HG03135 (cell line): ENCODE data around the gene CLTRN.

Experiments used
- ATAC-seq: cut with Tn5 transposase; IDR thresholded peaks from one replicate; pipeline ENCODE4 v1.9.1; 2021; ENCODE audit warnings: mild to moderate bottlenecking, moderate library complexity; ENCODE audit not compliant: unreplicated experiment

The CLTRN gene

GRCh38 chrX:15653961-15654360, 10.6 kb downstream of the CLTRN start:
- ATAC-seq: no peak

- peak; percentile 74 for ATAC-seq
These were observed 17.1 kb downstream of the CLTRN start for GRCh38 chrX:15647510-15647909.

GRCh38 chrX:15646543-15646942, 18.1 kb downstream of the CLTRN start:
- no peak for ATAC-seq

- ATAC-seq: no peak
These were observed 18.6 kb downstream of the CLTRN start for GRCh38 chrX:15646031-15646430.

GRCh38 chrX:15645266-15645665, 19.3 kb downstream of the CLTRN start:
- no peak for ATAC-seq

GRCh38 chrX:15644560-15644872, 20.1 kb downstream of the CLTRN start:
- ATAC-seq: no peak

GRCh38 chrX:15643786-15644559, 20.6 kb downstream of the CLTRN start:
- no peak for ATAC-seq

GRCh38 chrX:15631637-15632036, 33.0 kb downstream of the CLTRN start:
- no peak for ATAC-seq

- no peak for ATAC-seq
These were observed 41.6 kb downstream of the CLTRN start for GRCh38 chrX:15623054-15623453.

- no peak for ATAC-seq
These were observed 45.4 kb downstream of the CLTRN start for GRCh38 chrX:15619053-15619755.

GRCh38 chrX:15617111-15617510, 47.5 kb downstream of the CLTRN start:
- no peak for ATAC-seq

- no peak for ATAC-seq
These were observed 48.1 kb downstream of the CLTRN start for GRCh38 chrX:15616531-15616930.

- no peak for ATAC-seq
These were observed 57.5 kb downstream of the CLTRN start for GRCh38 chrX:15607067-15607466.

GRCh38 chrX:15606136-15606535, 58.5 kb downstream of the CLTRN start:
- no peak for ATAC-seq

- ATAC-seq: no peak
These were observed 59.4 kb downstream of the CLTRN start for GRCh38 chrX:15605226-15605625.

- no peak for ATAC-seq
These were observed 61.8 kb downstream of the CLTRN start for GRCh38 chrX:15602761-15603160.

- no peak for ATAC-seq
These were observed 62.7 kb downstream of the CLTRN start for GRCh38 chrX:15601932-15602331.

GRCh38 chrX:15600745-15601144, 63.9 kb downstream of the CLTRN start, which contains the start of gene ACE2:
ACE2 (minus strand) TSS chrX:15600960; CDS start chrX:15600911, 49 bp downstream.
- ATAC-seq: no peak

- ATAC-seq: no peak
These were observed 64.6 kb downstream of the CLTRN start for GRCh38 chrX:15600049-15600448.

GRCh38 chrX:15599461-15599860, 65.1 kb downstream of the CLTRN start:
- no peak for ATAC-seq

GRCh38 chrX:15598026-15598425, 66.6 kb downstream of the CLTRN start:
- no peak for ATAC-seq

GRCh38 chrX:15594371-15594770, 70.2 kb downstream of the CLTRN start:
- no peak for ATAC-seq
